SU-DHL-6 (cell line): ENCODE results near the gene PXDN.

Source experiments
- CTCF ChIP-seq: fragments of 200-600 bp; sonication (generic); IDR thresholded peaks from one replicate; pipeline ENCODE4 v1.5.1; 2017; ENCODE audit warnings: antibody characterized with exemption, mild to moderate bottlenecking, low read length, moderate library complexity; ENCODE audit not compliant: insufficient read depth, poor library complexity, severe bottlenecking
- EZH2phosphoT487 ChIP-seq: fragments of 200-600 bp; sonication (generic), shearing (Covaris generic); conservative IDR thresholded peaks from 2 replicates; pipeline ENCODE4 v1.6.1; 2018; ENCODE audit warnings: mild to moderate bottlenecking, antibody characterized with exemption, low read length, moderate library complexity, mixed read lengths

- TF ChIP-seq CTCF (no peak), EZH2phosphoT487 (no peak)
Observed at GRCh38 chr2:1594123-1594372, 150.3 kb downstream of the PXDN start.
